H1 (cell line): ENCODE results near the gene CACNA1C. TPM values are rescaled to one million over a fixed set of nuclear protein-coding genes. Genes with fewer than 3 reads are reported as not detected.

Experiments used
- JUN ChIP-seq: IDR thresholded peaks from 2 replicates; pipeline ENCODE4 v1.6.1; 2011; ENCODE audit warnings: low read depth, mild to moderate bottlenecking, improper control_type of control experiment, low read length
- JUND ChIP-seq: IDR thresholded peaks from 2 replicates; pipeline ENCODE4 v1.6.1; 2011; ENCODE audit warnings: mild to moderate bottlenecking, improper control_type of control experiment, low read length
- KDM1A ChIP-seq: fragments of 200-600, 300-600 bp; sonication (generic); IDR thresholded peaks from 2 replicates; pipeline ENCODE4 v1.7.1; 2016; ENCODE audit warnings: mild to moderate bottlenecking, low read length, borderline replicate concordance
- MAX ChIP-seq: IDR thresholded peaks from 2 replicates; pipeline ENCODE4 v1.6.1; 2012; ENCODE audit warnings: inconsistent platforms
- polyA plus RNA-seq, 7 experiments: library from polyadenylated mRNA; depleted of rRNA in 3 of 7; stranded (reverse) in 5 of 7; unstranded in 2 of 7; fragments of >200 nt in 5 of 7; fragments of 200-250 nt in 2 of 7; gene quantifications; 1 replicate in 5 of 7; 2 replicates in 1 of 7; 4 replicates in 1 of 7; pipeline versions ENCODE4 v1.2.1 to v1.2.3, GENCODE V29; 2011 to 2013; ENCODE audit warnings: missing spikeins in 2 of 7, mixed read lengths in 2 of 7
- total RNA-seq: library from RNA; stranded (reverse); fragmentation: NEBNext Ultra II Directional; extraction: Animal tissue kit (Norgen Biotek cat#: 25700); gene quantifications from 2 replicates; pipeline ENCODE4 v1.2.1, GENCODE V29; 2021

CACNA1C gene
- total and polyA plus RNA-seq, 2 of the 8 experiments (the other 6 are each of a cell fraction or from before 2014, with no cell fraction given) = 1.3 TPM

GRCh38 chr12:2410496-2410895 is 357.7 kb downstream of the CACNA1C start (continued):
- TF ChIP-seq JUND (no peak), KDM1A (no peak), JUN (no peak), MAX (no peak)
